Stimulated activated CD8-positive, alpha-beta memory T cell treated with anti-CD3 and anti-CD28 coated beads, Interleukin-7, amount 100 ng/mL, for 1 hour (primary cell): ENCODE data around the gene ZNF501.

ENCODE experiments used
- DNase-seq, 2 donors: peaks; one replicate each; pipeline ENCODE4 v3.0.0-alpha.2; 2020; ENCODE audit warnings: low read depth in 2 of 2

Gene ZNF501

GRCh38 chr3:44729384-44729910 lies at the start of gene ZNF501:
TSS of gene ZNF501 (plus strand) at chr3:44729635. CDS start at chr3:44734422, 4,787 bp downstream.
- DNase-seq, result peak; percentile 65 to 66

GRCh38 chr3:44680921-44681455 lies 48.4 kb upstream of the ZNF501 start:
- DNase-seq, result no peak

GRCh38 chr3:44682182-44682896 lies 47.1 kb upstream of the ZNF501 start:
- DNase-seq, result no peak

DNA sequence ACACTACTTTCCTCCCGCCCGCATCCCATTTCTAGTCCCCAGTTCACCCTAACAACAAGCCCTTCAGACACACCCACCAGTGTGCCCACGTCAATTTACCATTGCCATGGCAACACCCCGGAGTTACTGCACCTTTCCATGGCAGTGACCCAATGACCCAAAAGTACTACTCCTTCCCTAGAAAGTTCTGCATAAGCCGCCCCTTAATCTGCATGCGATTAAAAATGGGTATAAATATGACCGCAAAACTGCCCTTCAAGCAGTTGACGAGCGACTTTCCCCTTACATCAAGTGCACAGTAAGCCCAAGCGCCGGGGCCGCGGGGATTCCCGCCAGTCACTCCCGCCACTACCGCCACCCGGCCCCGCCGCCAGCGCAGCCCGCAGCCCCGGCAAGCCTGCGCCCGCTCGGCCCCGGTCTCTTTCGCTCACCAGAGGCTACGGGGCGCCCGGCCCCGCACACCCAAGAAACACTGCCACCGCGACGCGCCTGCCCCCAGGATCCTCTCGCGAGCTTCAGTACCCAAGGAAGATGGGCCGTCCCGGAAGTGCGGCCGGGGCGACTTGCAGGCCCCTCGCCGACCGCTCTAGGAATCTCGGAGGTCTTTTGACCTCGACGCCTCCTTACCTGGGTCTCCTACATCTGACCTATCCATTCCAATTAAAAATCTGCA lies 44.2 kb upstream of the ZNF501 start:
- peak; percentile 21 to 24 for DNase-seq

GRCh38 chr3:44687898-44688297 lies 41.5 kb upstream of the ZNF501 start:
- no peak for DNase-seq

DNA sequence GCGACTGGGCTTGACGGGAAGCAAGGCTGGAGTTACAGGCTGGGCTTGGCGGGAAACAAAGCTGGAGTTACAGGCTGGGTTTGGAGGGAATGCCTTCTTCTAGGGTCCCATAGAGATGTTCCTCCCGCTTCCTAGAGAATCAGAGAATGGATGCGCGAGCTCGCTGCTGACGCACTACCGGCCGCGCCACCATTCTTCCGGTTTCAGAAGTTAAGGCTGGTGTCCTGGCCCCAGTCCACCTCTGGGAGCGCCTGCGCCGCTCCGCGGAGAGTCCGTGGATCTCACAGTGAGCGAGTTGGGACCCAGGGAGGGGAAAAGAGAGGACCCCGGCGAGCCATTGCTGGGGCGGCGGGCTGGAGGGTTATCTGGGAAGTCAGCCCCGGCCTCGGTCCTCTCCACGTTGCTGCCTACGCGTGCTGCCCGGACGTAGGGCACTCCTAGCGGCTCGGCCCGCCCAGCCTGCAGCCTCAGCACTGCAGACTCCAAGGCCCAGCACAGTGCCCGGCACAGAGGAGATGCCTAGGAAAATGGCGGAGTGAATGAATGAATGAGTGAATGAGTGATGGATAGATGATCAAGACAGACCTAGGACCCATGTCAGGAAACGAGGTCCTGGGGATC lies 16.9 kb upstream of the ZNF501 start, which contains the start of gene ZNF502:
TSS of gene ZNF502 (plus strand) at position 206 of the 621 bp plus-strand sequence. CDS start 7,602 bp downstream, outside the sequence.
- DNase-seq, result peak; percentile 31 to 38

DNA sequence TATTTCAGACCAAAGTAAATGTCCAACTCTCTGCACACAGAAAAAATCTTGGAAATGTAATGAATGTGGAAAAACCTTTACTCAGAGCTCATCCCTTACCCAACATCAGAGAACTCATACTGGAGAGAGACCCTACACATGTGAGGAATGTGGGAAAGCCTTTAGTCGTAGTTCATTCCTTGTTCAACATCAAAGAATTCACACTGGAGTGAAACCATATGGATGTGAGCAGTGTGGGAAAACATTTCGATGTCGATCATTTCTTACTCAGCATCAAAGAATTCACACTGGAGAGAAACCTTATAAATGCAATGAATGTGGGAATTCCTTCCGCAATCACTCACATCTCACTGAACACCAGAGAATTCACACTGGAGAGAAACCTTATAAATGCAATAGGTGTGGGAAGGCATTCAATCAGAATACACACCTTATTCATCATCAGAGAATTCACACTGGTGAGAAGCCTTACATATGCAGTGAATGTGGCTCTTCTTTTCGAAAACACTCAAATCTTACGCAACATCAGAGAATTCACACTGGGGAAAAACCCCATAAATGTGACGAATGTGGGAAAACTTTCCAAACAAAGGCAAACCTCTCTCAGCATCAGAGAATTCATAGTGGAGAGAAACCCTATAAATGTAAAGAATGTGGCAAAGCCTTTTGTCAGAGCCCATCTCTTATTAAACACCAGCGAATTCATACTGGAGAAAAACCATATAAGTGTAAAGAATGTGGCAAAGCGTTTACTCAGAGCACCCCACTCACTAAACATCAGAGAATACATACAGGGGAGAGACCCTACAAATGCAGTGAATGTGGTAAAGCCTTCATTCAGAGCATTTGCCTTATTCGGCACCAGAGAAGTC lies 8.0 kb upstream of the ZNF501 start:
- no peak for DNase-seq

- no peak for DNase-seq
These were observed 7.4 kb upstream of the ZNF501 start for GRCh38 chr3:44722103-44722401.

DNA sequence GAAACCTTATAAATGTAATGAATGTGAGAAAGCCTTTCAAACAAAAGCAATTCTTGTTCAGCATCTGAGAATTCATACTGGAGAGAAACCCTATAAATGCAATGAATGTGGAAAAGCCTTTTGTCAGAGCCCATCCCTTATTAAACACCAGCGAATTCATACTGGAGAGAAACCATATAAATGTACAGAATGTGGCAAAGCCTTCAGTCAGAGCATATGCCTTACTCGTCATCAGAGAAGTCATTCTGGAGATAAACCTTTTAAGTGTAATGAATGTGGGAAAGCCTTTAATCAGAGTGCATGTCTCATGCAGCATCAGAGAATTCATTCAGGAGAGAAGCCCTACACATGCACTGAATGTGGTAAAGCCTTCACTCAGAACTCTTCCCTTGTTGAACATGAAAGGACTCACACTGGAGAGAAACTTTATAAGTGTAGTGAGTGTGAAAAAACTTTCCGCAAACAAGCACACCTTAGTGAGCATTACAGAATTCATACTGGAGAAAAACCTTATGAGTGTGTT lies 5.3 kb downstream of the ZNF501 start:
- DNase-seq, result no peak

GRCh38 chr3:44761101-44761423 lies 31.6 kb downstream of the ZNF501 start:
- DNase-seq, result no peak

DNA sequence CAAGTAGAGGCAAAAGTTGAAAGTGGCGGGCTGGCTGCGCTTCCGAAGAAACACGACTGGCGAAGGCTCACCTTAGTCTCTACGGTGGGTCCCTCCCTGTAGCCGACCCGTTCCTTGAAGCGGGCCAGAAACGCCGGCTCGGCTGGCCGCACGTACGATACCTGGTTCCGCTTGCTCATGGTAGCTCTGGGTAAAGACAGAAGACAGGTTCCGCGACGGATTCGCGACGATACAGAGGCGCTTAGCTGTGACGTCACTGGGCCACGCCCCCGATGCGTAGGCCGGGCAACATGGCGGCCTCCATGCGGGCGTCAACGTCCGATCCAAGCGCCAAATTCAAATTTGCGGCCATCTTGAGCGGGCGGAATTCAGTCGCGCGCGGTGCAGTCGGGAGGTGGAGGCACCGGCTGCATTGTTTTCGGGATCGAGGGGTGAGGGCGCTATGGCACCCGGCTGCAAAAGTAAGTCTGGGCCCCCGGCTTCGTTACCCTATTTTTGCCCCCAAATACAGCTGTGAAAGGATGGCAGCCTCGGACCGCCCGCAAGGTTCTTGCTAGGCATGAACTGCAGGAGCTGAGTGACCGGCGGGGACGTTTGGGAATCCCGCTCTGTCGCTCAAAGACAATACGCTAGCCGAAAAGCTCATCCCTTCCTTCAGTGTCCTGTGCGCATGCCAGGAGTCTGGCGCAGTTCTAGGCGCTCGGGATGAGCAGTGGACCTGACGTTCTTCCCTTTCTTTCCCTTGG lies 32.2 kb downstream of the ZNF501 start, which contains the start of the genes KIAA1143 and KIF15:
TSS of gene KIAA1143 (minus strand) at position 196 of the 746 bp plus-strand sequence. CDS start at position 179, 17 bp downstream.
TSS of gene KIF15 (plus strand) at position 371 of the 746 bp plus-strand sequence. CDS start at position 443, 72 bp downstream.
- DNase-seq, result peak; percentile 96 to 99

GRCh38 chr3:44762170-44762677 lies 32.8 kb downstream of the ZNF501 start:
- DNase-seq, result no peak

- DNase-seq, result no peak
These were observed 33.3 kb downstream of the ZNF501 start for GRCh38 chr3:44762690-44763089.

GRCh38 chr3:44764248-44764647 lies 34.8 kb downstream of the ZNF501 start:
- DNase-seq, result no peak

DNA sequence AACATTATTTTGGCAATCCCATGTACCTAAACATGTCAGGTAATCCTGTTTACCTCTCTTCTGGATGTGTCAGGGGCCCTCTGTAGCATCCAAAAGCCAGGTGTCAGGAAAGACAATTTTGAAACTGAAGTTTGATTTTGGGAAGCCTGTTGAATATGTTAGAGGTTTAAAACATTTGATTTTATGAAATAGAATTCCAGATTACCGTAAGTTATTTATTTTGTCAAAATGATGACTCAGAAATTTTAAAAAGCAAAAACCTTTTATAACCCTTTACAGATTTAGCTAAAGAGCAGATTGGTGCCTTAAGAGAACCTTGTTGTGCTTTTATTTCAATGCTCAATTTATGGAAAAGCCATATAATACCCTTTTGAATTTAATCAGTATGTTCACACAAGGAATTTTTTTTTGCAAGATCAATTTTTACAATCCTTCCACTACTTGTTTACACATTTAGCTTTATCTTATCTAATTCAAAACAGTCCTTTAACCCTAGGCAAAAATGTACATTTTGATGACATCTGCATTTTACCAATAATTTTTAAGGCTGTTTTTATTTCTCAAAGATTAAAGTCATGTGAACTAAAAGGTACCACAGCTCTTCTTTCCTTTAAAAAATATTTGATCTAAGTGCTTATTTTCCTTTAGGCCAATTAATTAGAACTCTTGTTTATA lies 42.1 kb downstream of the ZNF501 start:
- no peak for DNase-seq

- no peak for DNase-seq
These were observed 42.6 kb downstream of the ZNF501 start for GRCh38 chr3:44772099-44772442.

DNA sequence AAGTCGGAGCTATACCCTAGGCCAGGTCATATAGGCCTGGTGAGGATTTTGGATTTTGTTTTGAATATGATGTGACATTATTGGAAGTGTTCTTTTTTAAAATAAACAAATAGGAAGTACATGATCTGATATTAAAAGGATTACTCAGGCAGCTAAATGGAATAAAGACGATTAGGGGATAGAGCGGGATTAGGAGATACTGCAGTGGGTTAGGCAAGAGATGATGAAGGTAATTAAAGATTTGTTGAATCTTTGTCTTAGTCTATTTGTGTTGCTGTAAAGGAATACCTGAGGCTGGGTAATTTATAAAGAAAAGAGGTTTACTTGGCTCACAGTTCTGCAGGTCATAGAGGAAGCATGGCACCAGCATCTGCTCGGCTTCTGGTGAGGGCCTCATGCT lies 53.5 kb downstream of the ZNF501 start:
- no peak for DNase-seq
